K562 (cell line): ENCODE results near the gene GAGE2A. TPM values are rescaled to one million over a fixed set of nuclear protein-coding genes. Genes with fewer than 3 reads are reported as not detected.
A peak's percentile ranks its signal among the peaks of the same experiment; 100 is the strongest.

Experiments used
- RCOR1 ChIP-seq, 2 experiments: IDR thresholded peaks; 2 replicates each; pipeline ENCODE4 v1.6.1; 2012; ENCODE audit warnings: low read depth in 2 of 2, low read length in 2 of 2, borderline replicate concordance in 1 of 2, improper control_type of control experiment in 1 of 2
- polyA plus RNA-seq, 8 experiments: library from polyadenylated mRNA; depleted of rRNA in 4 of 8; stranded (reverse) in 5 of 8; unstranded in 3 of 8; fragments of >200 nt; fragmentation: Nextera tagmentation in 2 of 8; fragmentation: Illumina TruSeq in 1 of 8; extraction: Ambion mirVana in 2 of 8; extraction: Trizol in 1 of 8; gene quantifications; 2 replicates each; pipeline versions ENCODE4 v1.2.1 to v1.2.3, GENCODE V29; 2011 to 2014; ENCODE audit warnings: inconsistent platforms in 1 of 8, missing spikeins in 1 of 8
- total RNA-seq, 7 experiments: library from RNA; depleted of rRNA in 6 of 7; stranded (reverse); fragments of >200 nt in 6 of 7; fragmentation: Illumina TruSeq in 2 of 7; extraction: Trizol in 2 of 7; gene quantifications; 2 replicates each; pipeline versions ENCODE4 v1.2.1 to v1.2.3, GENCODE V29; 2011 to 2021; ENCODE audit warnings: low replicate concordance in 1 of 7
- TF ChIP-seq, protein P1 (sequence below): sonication (generic); formaldehyde crosslinking; IDR thresholded peaks from 2 replicates; pipeline ENCODE4 v1.8.0; 2023; ENCODE audit warnings: missing genetic modification reagents, mild to moderate bottlenecking, borderline replicate concordance
- TF ChIP-seq, protein P2 (sequence below): sonication (generic); formaldehyde crosslinking; IDR thresholded peaks from 2 replicates; pipeline ENCODE4 v1.9.0; 2022; ENCODE audit warnings: mild to moderate bottlenecking, missing genetic modification reagents
- TF ChIP-seq, protein P3 (sequence below): IDR thresholded peaks from 2 replicates; pipeline ENCODE4 v1.6.1; 2011; ENCODE audit warnings: borderline replicate concordance, low read depth, mild to moderate bottlenecking, moderate library complexity, low read length; ENCODE audit not compliant: insufficient read depth, poor library complexity, severe bottlenecking

GAGE2A gene
- total and polyA plus RNA-seq, 9 of the 15 experiments (the other 6 are each of a cell fraction or from before 2014, with no cell fraction given) = 2.7 to 583 (median 84.6) TPM

DNA sequence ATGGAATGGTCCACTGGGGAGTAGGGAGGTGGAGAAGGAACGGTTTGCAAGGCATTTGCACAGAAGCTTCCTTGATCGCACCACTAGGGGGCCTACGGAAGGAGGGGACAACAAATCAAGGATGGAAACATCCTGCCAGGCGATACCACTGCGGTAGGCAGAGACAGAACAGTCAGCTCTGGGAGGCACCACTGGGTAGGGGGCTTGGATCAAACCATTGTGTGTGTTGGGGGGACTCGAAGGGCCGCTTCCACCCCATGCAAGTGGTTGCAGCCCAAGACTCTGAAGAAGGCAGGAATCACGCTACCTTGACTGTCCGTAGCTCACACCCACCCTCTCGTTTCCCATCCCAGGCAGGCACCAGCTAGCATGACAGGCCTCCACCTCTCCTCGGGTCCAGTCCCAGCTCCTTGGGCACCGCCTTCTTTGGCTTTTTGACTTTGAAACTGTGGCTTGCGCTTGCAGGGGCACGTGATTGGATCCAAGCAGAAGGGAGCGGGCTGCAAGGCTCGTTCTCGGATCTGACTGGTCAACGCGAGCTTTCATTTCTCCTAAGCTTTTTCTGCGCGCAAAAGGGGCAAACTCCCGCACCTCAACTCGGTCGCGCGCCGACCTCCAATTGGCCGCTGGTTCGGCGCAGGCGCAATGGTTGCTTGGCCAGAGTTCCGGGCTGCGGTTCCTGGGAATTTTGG lies 37.9 kb downstream of the GAGE2A start (continued):
- TF ChIP-seq, protein P1, sequence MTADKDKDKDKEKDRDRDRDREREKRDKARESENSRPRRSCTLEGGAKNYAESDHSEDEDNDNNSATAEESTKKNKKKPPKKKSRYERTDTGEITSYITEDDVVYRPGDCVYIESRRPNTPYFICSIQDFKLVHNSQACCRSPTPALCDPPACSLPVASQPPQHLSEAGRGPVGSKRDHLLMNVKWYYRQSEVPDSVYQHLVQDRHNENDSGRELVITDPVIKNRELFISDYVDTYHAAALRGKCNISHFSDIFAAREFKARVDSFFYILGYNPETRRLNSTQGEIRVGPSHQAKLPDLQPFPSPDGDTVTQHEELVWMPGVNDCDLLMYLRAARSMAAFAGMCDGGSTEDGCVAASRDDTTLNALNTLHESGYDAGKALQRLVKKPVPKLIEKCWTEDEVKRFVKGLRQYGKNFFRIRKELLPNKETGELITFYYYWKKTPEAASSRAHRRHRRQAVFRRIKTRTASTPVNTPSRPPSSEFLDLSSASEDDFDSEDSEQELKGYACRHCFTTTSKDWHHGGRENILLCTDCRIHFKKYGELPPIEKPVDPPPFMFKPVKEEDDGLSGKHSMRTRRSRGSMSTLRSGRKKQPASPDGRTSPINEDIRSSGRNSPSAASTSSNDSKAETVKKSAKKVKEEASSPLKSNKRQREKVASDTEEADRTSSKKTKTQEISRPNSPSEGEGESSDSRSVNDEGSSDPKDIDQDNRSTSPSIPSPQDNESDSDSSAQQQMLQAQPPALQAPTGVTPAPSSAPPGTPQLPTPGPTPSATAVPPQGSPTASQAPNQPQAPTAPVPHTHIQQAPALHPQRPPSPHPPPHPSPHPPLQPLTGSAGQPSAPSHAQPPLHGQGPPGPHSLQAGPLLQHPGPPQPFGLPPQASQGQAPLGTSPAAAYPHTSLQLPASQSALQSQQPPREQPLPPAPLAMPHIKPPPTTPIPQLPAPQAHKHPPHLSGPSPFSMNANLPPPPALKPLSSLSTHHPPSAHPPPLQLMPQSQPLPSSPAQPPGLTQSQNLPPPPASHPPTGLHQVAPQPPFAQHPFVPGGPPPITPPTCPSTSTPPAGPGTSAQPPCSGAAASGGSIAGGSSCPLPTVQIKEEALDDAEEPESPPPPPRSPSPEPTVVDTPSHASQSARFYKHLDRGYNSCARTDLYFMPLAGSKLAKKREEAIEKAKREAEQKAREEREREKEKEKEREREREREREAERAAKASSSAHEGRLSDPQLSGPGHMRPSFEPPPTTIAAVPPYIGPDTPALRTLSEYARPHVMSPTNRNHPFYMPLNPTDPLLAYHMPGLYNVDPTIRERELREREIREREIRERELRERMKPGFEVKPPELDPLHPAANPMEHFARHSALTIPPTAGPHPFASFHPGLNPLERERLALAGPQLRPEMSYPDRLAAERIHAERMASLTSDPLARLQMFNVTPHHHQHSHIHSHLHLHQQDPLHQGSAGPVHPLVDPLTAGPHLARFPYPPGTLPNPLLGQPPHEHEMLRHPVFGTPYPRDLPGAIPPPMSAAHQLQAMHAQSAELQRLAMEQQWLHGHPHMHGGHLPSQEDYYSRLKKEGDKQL (CRISPR knock-in tag) = no peak
- TF ChIP-seq, protein P2, sequence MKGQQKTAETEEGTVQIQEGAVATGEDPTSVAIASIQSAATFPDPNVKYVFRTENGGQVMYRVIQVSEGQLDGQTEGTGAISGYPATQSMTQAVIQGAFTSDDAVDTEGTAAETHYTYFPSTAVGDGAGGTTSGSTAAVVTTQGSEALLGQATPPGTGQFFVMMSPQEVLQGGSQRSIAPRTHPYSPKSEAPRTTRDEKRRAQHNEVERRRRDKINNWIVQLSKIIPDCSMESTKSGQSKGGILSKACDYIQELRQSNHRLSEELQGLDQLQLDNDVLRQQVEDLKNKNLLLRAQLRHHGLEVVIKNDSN (CRISPR knock-in tag) = peak; percentile 40; the same call in 1 of the 2 replicates
- peak in 1 of 2 experiments; percentile 55; a peak in 1 of 4 replicates for TF ChIP-seq RCOR1 (IDR thresholded peaks at IDR 0.05; ENCODE audit: borderline replicate concordance in 1 of 2, low read depth in 2 of 2, low read length in 2 of 2)
- TF ChIP-seq, protein P3, sequence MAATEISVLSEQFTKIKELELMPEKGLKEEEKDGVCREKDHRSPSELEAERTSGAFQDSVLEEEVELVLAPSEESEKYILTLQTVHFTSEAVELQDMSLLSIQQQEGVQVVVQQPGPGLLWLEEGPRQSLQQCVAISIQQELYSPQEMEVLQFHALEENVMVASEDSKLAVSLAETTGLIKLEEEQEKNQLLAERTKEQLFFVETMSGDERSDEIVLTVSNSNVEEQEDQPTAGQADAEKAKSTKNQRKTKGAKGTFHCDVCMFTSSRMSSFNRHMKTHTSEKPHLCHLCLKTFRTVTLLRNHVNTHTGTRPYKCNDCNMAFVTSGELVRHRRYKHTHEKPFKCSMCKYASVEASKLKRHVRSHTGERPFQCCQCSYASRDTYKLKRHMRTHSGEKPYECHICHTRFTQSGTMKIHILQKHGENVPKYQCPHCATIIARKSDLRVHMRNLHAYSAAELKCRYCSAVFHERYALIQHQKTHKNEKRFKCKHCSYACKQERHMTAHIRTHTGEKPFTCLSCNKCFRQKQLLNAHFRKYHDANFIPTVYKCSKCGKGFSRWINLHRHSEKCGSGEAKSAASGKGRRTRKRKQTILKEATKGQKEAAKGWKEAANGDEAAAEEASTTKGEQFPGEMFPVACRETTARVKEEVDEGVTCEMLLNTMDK = peak; percentile 64
